Endothelial cell (in vitro differentiated cells): Measurements from ENCODE around the gene TAF3. TPM values are rescaled to one million over a fixed set of nuclear protein-coding genes. Genes with fewer than 3 reads are reported as not detected.

Experiments
- total RNA-seq: library from RNA; stranded (reverse); fragmentation: NEBNext Ultra II Directional; extraction: Animal tissue kit (Norgen Biotek cat#: 25700); gene quantifications from one replicate; pipeline ENCODE4 v1.2.1, GENCODE V29; 2021; ENCODE audit not compliant: unreplicated experiment

TAF3 gene
- total RNA-seq, 1 donor from 2014 or later: 12.4 TPM

Other genes with a start within 250 kb of the TAF3 start
- 0.36 TPM for gene ITIH5, start 151.5 kb upstream of the TAF3 start, total RNA-seq
- not detected for gene ITIH2, start 115.2 kb upstream of the TAF3 start, total RNA-seq
- gene KIN, start 30.5 kb upstream of the TAF3 start, total RNA-seq: 13.2 TPM
- gene ATP5F1C, start 30.3 kb upstream of the TAF3 start, total RNA-seq: 216 TPM
- gene GATA3, start 236.2 kb downstream of the TAF3 start, total RNA-seq: 70.9 TPM